SJCRH30 (cell line): Measurements from ENCODE around the gene KY. TPM values are rescaled to one million over a fixed set of nuclear protein-coding genes. Genes with fewer than 3 reads are reported as not detected.

Experiments
- DNase-seq, 2 experiments: peaks; one replicate each; pipeline ENCODE4 v3.0.0-alpha.2; 2015 to 2020
- H3K27ac ChIP-seq: fragments of 250-450 bp; sonication (Bioruptor Pico); 2 replicates; pipeline ENCODE4 v1.5.1; 2020; ENCODE audit warnings: mild to moderate bottlenecking, moderate library complexity
- H3K27me3 ChIP-seq: fragments of 250-450 bp; sonication (Bioruptor Pico); 2 replicates; pipeline ENCODE4 v1.5.1; 2020; ENCODE audit warnings: mild to moderate bottlenecking, moderate library complexity
- H3K36me3 ChIP-seq: fragments of 250-450 bp; sonication (Bioruptor Pico); 2 replicates; pipeline ENCODE4 v1.5.1; 2020; ENCODE audit warnings: mild to moderate bottlenecking, moderate library complexity
- H3K4me1 ChIP-seq: fragments of 250-450 bp; sonication (Bioruptor Pico); 2 replicates; pipeline ENCODE4 v1.5.1; 2020; ENCODE audit warnings: mild to moderate bottlenecking, moderate library complexity
- H3K4me3 ChIP-seq: fragments of 250-450 bp; sonication (Bioruptor Pico); 2 replicates; pipeline ENCODE4 v1.5.1; 2020; ENCODE audit warnings: mild to moderate bottlenecking, moderate library complexity
- H3K9me3 ChIP-seq: fragments of 250-450 bp; sonication (Bioruptor Pico); replicated peaks from 2 replicates; pipeline ENCODE4 v1.5.1; 2020; ENCODE audit warnings: mild to moderate bottlenecking, moderate library complexity
- total RNA-seq: library from RNA; depleted of rRNA; stranded (reverse); fragments of >200 nt; shearing (Covaris generic); gene quantifications from 2 replicates; pipeline ENCODE4 v1.2.3, GENCODE V29; 2014

KY gene
- total RNA-seq, 1 experiment from 2014 or later = not detected

GRCh38 chr3:134610432-134611385, 40.1 kb downstream of the KY start:
- Histone ChIP-seq H3K4me1 (no peaks in the 10 kb centered on the region), H3K27ac (no peak overlapping the region), H3K36me3 (no peaks in the 10 kb centered on the region), H3K9me3 (no peaks in the 10 kb centered on the region), H3K27me3 (no peaks in the 10 kb centered on the region; the same call in 1 of the 2 replicates), H3K4me3 (no peak overlapping the region)
- no peak for DNase-seq

DNA sequence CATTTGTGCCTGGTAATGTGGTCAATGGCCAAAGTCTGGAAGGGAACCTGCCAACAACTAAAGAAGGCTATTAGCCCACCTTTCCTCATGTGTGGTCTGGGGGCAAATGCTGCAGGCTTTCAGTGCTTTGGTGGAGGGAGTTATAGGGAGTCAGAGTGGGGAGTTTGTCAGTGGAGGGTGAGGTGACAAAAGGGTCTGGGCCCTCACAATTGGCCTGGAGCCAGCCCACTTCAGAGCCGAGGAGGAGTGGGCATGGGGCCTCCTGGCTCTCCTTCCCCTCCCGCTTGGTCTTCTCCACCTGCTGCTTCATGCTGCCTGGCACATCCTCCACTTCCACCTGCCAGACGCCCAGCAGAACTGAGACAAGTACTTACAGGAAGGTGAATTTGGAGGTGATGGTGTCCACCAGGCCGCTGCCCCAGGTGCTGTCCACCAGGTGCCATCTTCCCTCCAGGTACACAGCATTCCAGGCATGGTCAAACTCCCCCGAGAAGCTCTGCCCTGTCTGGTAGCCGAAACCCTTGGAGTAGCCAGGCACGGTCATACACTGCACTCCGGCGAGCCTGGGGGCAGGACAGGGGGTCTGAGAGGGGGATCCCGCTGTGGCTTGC, 40.9 kb downstream of the KY start:
- no peak overlapping the region for H3K4me3 ChIP-seq
- H3K27ac ChIP-seq = no peak overlapping the region
- H3K36me3 ChIP-seq = no peaks in the 10 kb centered on the region
- H3K4me1 ChIP-seq = no peaks in the 10 kb centered on the region
- no peak for DNase-seq
- no peaks in the 10 kb centered on the region; the same call in 1 of the 2 replicates for H3K27me3 ChIP-seq
- H3K9me3 ChIP-seq = no peaks in the 10 kb centered on the region

GRCh38 chr3:134608771-134609435, 41.9 kb downstream of the KY start:
- Histone ChIP-seq H3K4me3 (no peak overlapping the region), H3K27me3 (no peaks in the 10 kb centered on the region; the same call in 1 of the 2 replicates), H3K27ac (no peak overlapping the region), H3K9me3 (no peaks in the 10 kb centered on the region), H3K4me1 (no peaks in the 10 kb centered on the region), H3K36me3 (no peaks in the 10 kb centered on the region)
- DNase-seq = no peak

DNA sequence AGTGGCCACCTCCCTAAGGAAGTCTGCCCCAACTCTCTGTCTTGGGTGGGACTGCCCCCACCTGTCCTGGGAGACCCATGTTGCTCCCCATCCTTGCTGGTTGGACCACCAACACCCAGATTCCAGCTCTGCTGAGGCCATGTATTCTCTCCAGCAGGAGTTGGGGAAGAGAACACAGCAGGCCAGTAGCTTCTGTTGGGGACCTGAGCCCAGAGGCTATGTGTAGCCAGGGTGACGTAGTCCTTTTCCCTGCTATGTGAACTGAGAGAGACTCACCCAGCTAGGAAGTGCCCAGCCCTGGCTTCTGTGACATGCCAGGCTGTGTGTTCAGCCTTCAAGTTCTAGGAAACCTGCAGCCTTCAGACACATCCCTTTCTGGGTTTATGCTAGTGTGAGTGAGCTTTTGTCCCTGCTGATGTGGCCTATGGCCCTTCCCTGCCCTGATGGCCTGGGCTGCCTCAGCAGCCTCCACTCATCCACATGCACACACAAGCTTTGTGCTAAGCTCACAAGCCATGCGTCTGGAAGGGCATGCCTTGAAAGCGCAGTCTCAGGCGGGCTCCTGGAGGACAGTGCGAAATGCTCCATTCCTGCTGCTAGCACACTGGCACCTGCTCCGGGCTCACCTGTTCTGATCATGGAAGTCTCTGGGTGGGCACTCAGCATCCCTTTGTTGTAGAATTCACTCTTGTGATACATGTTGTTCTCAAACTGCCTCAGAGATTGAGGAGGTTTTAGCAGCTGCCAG, 42.6 kb downstream of the KY start:
- Histone ChIP-seq H3K27me3 (no peaks in the 10 kb centered on the region; the same call in 1 of the 2 replicates), H3K9me3 (no peaks in the 10 kb centered on the region), H3K36me3 (no peaks in the 10 kb centered on the region), H3K4me3 (no peak overlapping the region), H3K4me1 (no peaks in the 10 kb centered on the region), H3K27ac (no peak overlapping the region)
- DNase-seq = no peak

GRCh38 chr3:134607054-134608022, 43.5 kb downstream of the KY start:
- no peaks in the 10 kb centered on the region for H3K36me3 ChIP-seq
- DNase-seq = no peak
- H3K9me3 ChIP-seq = no peaks in the 10 kb centered on the region
- H3K4me1 ChIP-seq = no peaks in the 10 kb centered on the region
- no peak overlapping the region for H3K4me3 ChIP-seq
- H3K27ac ChIP-seq = no peak overlapping the region
- H3K27me3 ChIP-seq = no peaks in the 10 kb centered on the region

DNA sequence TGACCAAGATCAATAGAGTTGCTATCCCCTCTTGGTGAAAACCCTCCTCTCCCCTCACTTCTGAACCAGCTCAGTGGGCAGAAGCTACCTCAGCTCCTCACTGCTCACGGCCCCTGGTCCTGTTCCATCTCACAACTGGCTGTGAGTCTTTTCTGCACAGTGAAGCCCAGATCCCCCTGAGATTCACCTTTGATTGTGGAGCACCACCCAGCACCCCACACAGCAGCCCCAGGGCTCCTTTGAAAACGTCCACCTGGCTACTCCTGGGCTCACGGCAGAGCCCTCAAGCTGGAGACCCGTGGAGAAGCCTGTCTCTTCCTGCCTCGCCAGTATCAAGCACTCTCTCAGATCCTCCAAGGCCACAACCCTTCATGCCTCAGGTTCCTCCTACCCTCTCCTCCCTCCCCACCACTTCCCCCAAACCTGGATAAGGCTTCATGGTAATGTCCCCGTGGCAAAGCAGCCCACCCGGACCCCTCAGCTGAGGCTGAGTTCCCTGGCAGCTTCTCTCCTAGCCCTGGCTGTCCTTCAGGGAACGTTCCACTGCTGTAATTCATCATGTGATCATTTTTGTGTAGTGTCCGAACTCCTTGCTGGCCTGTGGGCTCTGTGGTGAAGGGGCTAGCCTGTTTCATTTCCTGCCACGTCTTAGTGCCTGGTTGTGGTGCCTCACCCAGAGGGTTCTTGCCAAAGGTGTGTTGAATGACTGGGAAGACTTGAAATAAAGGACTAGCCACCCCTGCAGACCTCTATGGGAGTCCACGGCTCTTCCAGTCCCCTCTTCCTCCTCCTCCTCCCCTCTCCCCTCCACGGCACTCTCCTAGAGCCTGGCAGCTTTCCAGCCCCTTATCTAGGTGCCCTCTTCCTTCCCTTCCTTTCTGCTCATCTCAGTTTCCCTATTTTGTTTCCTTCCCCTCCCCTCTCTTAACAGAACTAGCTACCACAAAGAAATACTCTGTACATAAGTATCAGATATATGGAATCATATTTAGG, 44.5 kb downstream of the KY start:
- no peaks in the 10 kb centered on the region for H3K36me3 ChIP-seq
- no peaks in the 10 kb centered on the region; the same call in 1 of the 2 replicates for H3K4me1 ChIP-seq
- no peak overlapping the region for H3K27ac ChIP-seq
- no peaks in the 10 kb centered on the region for H3K27me3 ChIP-seq
- H3K4me3 ChIP-seq = no peak overlapping the region
- no peak for DNase-seq
- H3K9me3 ChIP-seq = no peaks in the 10 kb centered on the region

DNA sequence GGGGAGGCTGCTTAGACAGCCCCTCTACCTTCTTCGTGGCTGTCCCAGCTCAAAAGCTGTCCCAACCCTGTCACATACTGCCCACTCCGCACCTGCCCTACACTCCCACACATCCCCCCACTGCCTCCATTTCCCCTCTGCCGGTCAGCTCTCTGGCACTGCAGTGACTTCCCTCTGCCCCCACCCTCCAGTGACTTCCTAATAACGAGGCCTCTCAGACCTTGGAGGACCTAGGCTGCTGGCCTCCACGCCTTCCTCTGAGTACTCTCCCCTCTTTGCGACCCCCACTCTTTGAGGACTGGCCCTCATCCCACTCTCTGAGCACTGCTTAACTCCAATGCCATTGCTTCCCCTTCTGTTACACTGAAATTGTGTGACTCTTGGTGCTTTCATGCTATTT, 45.3 kb downstream of the KY start:
- Histone ChIP-seq H3K27me3 (no peaks in the 10 kb centered on the region), H3K4me3 (no peak overlapping the region), H3K9me3 (no peaks in the 10 kb centered on the region), H3K4me1 (no peaks in the 10 kb centered on the region; the same call in 1 of the 2 replicates), H3K36me3 (no peaks in the 10 kb centered on the region), H3K27ac (no peak overlapping the region)
- no peak for DNase-seq

DNA sequence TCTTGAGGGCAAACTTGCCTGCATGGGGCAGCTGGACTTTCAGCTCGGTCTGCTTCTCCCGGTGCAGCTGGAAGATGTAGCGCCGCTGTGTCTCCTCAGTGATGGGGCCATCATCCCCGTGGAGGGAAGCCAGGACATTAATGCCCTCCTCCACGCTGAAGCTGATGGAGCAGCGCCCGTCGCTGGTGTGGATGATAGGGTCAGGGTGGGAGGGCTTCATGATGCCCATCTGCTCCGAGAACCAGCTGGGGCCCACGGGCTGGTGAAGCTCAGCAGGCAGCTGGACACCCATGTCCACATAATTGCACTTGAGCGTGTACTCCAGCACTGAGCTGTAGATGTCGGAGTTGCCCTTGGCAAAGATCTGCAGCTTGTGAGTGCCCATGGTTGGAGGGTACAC, 46.9 kb downstream of the KY start:
- Histone ChIP-seq H3K4me3 (no peak overlapping the region), H3K36me3 (no peaks in the 10 kb centered on the region), H3K27me3 (no peaks in the 10 kb centered on the region), H3K27ac (no peak overlapping the region), H3K4me1 (no peaks in the 10 kb centered on the region; the same call in 1 of the 2 replicates), H3K9me3 (no peaks in the 10 kb centered on the region)
- DNase-seq = no peak

- H3K36me3 ChIP-seq = no peaks in the 10 kb centered on the region
- no peak for DNase-seq
- H3K27me3 ChIP-seq = 0 out of 2 replicates have a peak, but pooled peaks cover 1% of the 10 kb centered on the region
- H3K9me3 ChIP-seq = no peaks in the 10 kb centered on the region
- H3K4me3 ChIP-seq = no peak overlapping the region
- H3K27ac ChIP-seq = no peak overlapping the region
- no peaks in the 10 kb centered on the region; the same call in 1 of the 2 replicates for H3K4me1 ChIP-seq
These were observed 47.3 kb downstream of the KY start for GRCh38 chr3:134603480-134603879.

DNA sequence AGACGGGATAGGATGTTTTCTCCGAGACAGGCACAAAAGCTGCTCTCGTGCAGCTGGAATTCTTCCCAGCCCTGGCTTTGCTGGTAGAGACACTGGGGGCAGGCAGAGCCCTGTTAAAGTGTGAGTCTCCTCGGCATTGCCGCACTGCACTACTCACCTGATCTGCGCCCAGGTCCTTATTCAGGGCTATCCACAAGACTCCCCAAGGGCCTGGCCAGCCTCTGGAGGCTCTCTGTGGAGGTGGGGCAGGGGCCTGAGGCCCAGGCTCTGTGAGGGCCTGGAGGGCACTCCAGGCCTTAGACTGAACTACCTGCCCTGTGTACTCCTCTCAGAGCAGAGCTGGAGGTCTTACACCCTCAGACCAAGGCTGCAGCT, 48.4 kb downstream of the KY start:
- Histone ChIP-seq H3K27ac (no peak overlapping the region), H3K27me3 (0 out of 2 replicates have a peak, but pooled peaks cover 5% of the 10 kb centered on the region), H3K9me3 (no peaks in the 10 kb centered on the region), H3K36me3 (no peaks in the 10 kb centered on the region), H3K4me1 (no peaks in the 10 kb centered on the region; the same call in 1 of the 2 replicates), H3K4me3 (no peak overlapping the region)
- no peak for DNase-seq

DNA sequence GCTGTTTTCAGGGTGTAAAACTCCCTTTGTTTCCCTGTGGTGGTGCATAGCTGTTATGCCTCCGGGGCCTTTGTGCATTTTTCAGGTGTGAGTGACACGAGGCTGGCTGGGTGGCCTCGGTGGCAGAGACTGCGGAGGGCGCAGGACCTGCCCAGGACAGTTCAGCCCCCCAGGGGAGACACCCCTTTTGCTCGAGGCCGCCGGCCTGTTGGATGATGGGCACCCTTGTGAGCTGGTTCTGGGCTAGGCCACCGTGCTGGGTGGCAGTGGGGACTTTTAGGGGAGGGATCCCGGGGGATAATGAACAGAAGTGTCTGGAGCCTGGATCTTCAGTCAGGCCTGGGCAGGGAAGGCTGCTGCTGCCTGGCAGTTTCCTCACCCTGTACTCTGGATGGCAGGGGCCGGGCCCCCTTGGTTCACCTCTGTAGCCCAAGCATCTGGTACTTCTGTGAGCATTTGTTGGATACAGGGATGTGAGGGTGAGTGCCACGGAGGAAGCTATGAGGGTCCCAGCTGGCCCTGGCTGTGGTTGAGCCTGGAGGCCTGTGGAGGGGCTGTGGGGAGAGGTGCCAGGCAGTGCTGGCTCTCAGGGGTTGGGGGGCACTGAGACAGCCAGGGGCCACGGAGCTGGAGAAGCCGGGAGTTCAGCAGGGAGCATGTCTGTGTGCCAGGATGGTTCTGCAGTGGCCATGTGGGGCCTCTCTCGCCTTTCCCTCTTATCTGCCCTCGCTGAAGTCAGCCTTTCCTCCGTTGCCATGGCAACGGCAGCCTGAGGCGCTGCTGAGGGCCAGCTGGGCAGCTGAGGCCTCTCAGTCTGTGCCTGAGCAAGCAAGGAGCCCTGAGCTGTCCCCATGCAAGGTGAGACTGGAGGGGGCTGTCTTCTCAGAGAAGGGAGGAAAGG, 49.0 kb downstream of the KY start:
- H3K27me3 ChIP-seq = 0 out of 2 replicates have a peak, but pooled peaks cover 5% of the 10 kb centered on the region
- H3K4me1 ChIP-seq = no peaks in the 10 kb centered on the region; the same call in 1 of the 2 replicates
- peak; percentile 67 to 75 for DNase-seq
- no peaks in the 10 kb centered on the region for H3K9me3 ChIP-seq
- H3K27ac ChIP-seq = no peak overlapping the region
- H3K36me3 ChIP-seq = no peaks in the 10 kb centered on the region
- H3K4me3 ChIP-seq = no peak overlapping the region
